NCI-H2196 treated with DMSO at 0.1 percent for 48 hours (cell line): ENCODE data around the gene IQCF5.
"Not testable (repeated sequence)": the region's sequence is repeated elsewhere in the genome, so short reads cannot be mapped to it uniquely, and the experiment has no call there.

Source experiments
- DNase-seq: peaks from one replicate; lab custom pipeline; 2025; ENCODE audit not compliant: unreplicated experiment; lab: John Stamatoyannopoulos, UW

The IQCF5 gene

DNA sequence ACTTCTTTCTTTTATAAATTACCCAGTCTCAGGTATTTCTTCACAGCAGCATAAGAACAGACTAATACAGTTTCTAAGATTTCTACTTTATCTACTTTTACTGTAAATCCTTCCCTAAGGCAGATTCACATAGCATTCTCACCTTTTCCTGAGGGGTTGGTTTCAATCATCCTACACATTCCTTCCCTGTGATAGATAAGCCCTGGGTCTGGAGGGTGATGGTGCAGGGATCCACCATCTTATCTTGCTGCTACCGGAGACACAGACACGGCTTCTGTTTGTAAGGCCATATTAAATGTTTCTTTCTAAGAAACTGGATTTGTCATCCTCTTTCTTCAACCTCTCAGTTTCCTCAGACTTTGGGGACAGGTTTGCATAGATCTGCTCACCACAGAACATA, 6.1 kb downstream of the IQCF5 start:
- no peak for DNase-seq

DNA sequence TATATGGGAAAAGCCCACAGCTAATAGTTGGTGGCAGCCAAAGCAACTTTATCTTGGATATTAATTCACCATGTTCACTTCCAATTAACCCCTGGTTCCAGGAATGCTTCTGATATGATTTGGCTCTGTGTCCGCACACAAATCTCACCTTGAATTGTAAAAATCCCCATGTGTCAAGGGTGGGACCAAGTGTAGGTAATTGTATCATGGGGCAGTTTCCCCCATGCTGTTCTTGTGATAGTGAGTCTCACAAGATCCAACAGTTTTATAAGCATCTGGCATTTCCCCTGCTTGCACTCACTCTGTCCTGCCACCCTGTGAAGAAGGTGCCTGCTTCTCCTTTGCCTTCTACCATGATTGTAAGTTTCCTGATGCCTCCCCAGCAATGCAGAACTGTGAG, 6.5 kb downstream of the IQCF5 start:
- DNase-seq: not testable (repeated sequence)

DNA sequence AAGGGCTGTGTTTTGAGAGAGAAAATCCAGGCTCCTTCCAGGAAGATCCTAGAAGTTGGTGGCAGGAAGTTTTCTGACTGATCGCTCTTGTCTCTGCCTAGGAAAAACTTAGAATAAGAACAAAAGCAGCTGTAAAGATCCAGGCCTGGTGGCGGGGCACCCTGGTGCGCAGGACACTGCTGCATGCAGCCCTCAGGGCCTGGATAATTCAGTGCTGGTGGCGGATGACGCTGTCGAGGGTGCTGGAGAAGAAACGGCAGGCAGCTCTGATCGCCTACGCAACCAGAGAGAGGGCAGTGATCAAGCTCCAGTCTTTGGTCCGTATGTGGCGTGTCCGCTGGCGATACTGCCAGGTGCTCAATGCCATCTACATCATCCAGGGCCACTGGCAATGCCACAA, 12.5 kb downstream of the IQCF5 start:
- DNase-seq: no peak

DNA sequence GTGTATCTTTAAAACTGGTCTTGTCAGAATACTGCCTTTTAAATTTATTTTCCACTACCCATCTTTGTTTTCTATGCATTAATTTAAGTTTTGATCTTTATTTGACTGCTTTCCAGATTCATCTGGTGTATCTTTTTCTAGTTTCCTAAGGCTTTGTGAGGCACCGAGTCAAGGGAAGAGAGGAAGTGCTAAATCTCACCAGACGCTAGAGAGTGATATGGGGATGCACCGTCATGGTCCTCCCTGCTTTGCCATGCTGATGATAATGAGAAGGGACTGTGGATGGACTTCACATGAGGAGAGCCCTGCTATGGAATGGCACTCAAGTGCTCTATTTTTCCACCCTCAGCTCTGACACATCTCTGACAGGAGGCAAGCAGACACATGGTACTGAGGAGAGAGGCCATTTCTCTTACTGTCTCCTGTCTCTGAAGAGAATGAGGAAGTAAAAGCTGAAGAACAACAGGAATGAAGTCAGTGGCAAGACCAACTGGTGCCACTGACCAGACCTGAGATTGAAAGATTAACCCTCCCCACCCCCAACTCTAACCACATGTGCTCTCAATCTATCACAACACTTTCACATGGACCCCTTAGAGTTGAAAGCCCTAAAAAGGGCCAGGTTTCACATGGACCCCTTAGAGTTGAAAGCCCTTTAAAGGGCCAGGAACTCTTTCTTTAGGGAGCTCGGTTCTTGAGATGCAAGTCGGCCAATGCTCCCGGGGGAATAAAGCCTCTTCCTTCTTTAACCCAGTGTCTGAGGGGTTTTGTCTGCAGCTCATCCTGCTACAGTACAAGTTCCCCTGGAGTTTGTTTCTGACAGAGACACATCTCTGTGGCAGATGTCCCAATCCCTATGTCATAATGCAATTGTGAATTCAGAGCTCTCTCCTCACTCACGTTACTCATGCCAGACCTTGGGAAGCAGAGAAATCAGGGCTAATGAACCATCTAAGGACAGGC, 14.4 kb downstream of the IQCF5 start, which contains the start of gene IQCF2:
IQCF2 (plus strand) TSS at position 913 of the 963 bp plus-strand sequence. CDS start 52 bp downstream, outside the sequence.
- DNase-seq: no peak

DNA sequence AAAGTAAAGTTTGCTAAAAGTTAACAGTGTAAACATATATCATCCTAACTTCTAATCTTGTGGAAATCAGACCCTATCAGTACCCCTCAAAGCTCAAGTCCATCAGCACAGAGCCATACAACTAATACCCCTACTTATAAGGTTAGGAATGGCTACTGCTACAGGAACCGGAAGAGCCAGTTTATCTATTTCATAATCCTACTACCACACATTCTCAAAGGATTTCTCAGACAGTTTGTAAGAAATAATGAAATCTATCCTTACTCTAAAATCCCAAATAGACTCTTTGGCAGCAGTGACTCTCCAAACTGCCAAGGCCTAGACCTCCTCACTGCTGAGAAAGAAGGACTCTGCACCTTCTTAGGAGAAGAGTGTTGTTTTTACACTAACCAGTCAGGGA, 20.0 kb downstream of the IQCF5 start:
- not testable (repeated sequence) for DNase-seq

DNA sequence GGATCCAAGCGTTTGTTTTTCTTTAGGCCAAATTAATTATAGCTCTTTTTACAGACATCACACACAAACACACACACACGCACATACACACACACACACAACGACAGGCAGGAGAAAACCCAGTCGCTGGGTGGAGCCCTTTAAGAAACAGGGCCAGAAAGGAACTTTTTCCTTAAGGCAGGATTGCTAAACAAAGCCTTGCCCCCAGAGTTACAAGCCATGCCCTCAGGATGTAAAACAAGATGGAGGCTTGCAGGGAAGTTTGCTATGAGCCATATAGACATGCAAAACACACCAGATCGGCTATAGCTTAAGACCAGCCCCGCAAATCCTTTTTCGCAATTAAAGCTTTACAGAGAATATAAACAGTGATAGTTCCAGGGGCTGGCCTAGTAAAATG, 30.3 kb downstream of the IQCF5 start:
- no peak for DNase-seq

- DNase-seq: no peak
These were observed 38.8 kb downstream of the IQCF5 start for GRCh38 chr3:51836606-51837005.

GRCh38 chr3:51830836-51831385, 44.5 kb downstream of the IQCF5 start:
- no peak for DNase-seq

GRCh38 chr3:51830345-51830744, 45.1 kb downstream of the IQCF5 start:
- DNase-seq: no peak

- no peak for DNase-seq
These were observed 47.1 kb downstream of the IQCF5 start for GRCh38 chr3:51828297-51828696.
